Neural crest cell (in vitro differentiated cells): ENCODE results near the gene TNFRSF12A. TPM values are rescaled to one million over a fixed set of nuclear protein-coding genes. Genes with fewer than 3 reads are reported as not detected.

ENCODE experiments used
- DNase-seq: peaks from one replicate; pipeline ENCODE4 v3.0.0; 2021; ENCODE audit warnings: low read depth, mixed read lengths, low spot score
- H3K27ac Mint-ChIP-seq: one replicate; pipeline ENCODE4 v1.8.0; 2021; ENCODE audit warnings: mild to moderate bottlenecking, mixed read lengths; ENCODE audit not compliant: unreplicated experiment
- H3K27me3 Mint-ChIP-seq: 2 replicates; pipeline ENCODE4 v1.8.0; 2021; ENCODE audit warnings: low read depth, mild to moderate bottlenecking, mixed read lengths
- H3K36me3 Mint-ChIP-seq: 2 replicates; pipeline ENCODE4 v1.8.0; 2021; ENCODE audit warnings: low read depth, mild to moderate bottlenecking, mixed read lengths
- H3K4me1 Mint-ChIP-seq: 2 replicates; pipeline ENCODE4 v1.8.0; 2021; ENCODE audit warnings: mixed read lengths
- H3K4me3 Mint-ChIP-seq: one replicate; pipeline ENCODE4 v1.8.0; 2021; ENCODE audit warnings: mild to moderate bottlenecking, mixed read lengths
- H3K9me3 Mint-ChIP-seq: 2 replicates; pipeline ENCODE4 v1.8.0; 2021; ENCODE audit warnings: mixed read lengths
- total RNA-seq: library from RNA; stranded (reverse); gene quantifications from 2 replicates; pipeline ENCODE4 v1.2.1, GENCODE V29; 2021
- TF ChIP-seq, protein P1 (sequence below): fragments of 200-600 bp; sonication (generic); conservative IDR thresholded peaks from 2 replicates; pipeline ENCODE4 v1.5.0; 2021; ENCODE audit warnings: antibody characterized with exemption, mild to moderate bottlenecking

Gene TNFRSF12A
- total RNA-seq, 1 donor from 2014 or later, result 3.5 TPM

DNA sequence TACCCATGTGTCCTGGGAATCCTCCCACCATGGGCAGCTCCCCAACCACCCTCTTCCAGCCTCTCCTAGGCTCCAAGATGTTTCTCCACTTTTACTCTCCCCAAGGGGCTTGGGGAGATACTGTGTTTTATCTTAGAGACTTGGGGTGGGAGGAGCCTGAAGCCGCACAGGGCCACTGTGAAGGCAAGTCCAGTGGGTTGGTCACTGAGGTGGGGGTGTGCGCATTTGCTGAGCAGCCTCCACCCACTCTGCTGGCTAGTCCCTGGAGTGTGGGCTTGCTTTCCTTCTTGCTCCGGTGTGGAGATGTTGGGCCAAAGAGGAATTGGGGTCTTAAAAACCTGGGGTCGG lies 11.5 kb upstream of the TNFRSF12A start:
- Mint-ChIP-seq H3K4me3 (no peak overlapping the region), H3K9me3 (no peaks in the 10 kb centered on the region), H3K36me3 (no peaks in the 10 kb centered on the region), H3K4me1 (no peaks in the 10 kb centered on the region), H3K27ac (no peak overlapping the region), H3K27me3 (peaks cover 94% of the 10 kb centered on the region)
- TF ChIP-seq, protein P1, sequence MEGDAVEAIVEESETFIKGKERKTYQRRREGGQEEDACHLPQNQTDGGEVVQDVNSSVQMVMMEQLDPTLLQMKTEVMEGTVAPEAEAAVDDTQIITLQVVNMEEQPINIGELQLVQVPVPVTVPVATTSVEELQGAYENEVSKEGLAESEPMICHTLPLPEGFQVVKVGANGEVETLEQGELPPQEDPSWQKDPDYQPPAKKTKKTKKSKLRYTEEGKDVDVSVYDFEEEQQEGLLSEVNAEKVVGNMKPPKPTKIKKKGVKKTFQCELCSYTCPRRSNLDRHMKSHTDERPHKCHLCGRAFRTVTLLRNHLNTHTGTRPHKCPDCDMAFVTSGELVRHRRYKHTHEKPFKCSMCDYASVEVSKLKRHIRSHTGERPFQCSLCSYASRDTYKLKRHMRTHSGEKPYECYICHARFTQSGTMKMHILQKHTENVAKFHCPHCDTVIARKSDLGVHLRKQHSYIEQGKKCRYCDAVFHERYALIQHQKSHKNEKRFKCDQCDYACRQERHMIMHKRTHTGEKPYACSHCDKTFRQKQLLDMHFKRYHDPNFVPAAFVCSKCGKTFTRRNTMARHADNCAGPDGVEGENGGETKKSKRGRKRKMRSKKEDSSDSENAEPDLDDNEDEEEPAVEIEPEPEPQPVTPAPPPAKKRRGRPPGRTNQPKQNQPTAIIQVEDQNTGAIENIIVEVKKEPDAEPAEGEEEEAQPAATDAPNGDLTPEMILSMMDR, result no peak
- no peak for DNase-seq

DNA sequence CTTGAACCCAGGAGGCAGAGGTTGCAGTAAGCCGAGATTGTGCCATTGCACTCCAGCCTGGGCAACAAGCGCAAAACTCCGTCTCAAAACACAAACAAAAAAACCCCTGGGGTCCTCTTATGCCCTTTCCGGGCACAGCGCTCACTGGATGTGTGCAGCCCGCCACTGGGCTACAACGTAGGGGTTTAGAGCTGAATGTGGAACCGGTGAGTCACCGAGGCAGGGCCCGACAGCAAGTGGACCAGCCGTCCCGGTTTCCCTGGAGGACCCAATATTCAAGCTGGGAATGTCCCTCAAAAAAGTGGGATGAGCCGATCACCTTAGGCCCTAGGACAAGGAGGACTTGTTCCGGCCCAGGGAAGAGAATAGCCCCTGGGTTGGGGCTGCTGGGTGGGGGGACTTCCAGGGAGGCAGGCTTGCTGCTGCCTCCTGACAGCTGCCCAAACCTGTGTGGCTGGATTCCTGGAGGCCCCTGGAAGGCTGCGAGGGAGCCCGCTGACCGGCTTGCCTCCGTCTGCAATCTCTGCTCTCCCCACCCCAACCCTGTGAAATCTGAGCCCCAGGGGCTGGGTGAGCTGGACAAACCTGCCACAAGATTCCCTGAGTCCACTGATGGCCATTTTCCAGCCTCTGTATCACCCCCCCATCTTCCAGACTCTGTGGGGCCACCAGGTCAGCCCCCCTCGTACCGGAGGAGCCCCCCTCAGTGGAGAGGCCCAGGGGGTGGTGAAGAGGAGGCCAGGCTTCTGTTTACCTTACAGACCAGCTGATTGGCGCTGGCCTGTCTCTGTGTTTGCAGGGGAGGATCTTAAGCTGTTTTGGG lies 10.4 kb upstream of the TNFRSF12A start:
- Mint-ChIP-seq H3K27me3 (peaks cover 100% of the 10 kb centered on the region), H3K36me3 (no peaks in the 10 kb centered on the region), H3K4me1 (peaks cover under 1% of the 10 kb centered on the region), H3K4me3 (no peak overlapping the region), H3K27ac (no peak overlapping the region), H3K9me3 (no peaks in the 10 kb centered on the region)
- no peak for DNase-seq
- TF ChIP-seq, protein P1, result no peak

DNA sequence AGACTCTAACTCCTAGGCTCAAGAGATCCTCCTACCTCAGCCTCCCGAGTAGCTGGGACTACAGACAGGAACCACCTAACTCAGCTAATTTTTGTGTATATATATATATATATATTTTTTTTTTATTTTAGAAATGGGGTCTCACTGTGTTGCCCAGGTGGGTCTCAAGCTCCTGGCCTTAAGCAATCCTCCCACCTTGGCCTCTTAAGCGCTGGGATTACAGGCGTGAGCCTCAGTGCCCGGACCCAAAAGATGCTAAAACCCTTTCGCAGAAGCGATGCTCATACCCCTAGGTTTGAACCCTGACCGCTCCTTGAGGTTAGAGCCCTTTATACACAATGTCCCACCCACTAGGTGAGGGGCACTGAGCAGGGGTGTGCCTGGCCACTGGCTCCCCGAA lies 9.7 kb upstream of the TNFRSF12A start:
- Mint-ChIP-seq H3K4me3 (no peak overlapping the region), H3K4me1 (peaks cover 4% of the 10 kb centered on the region), H3K36me3 (no peaks in the 10 kb centered on the region), H3K27ac (no peak overlapping the region), H3K9me3 (no peaks in the 10 kb centered on the region), H3K27me3 (peaks cover 99% of the 10 kb centered on the region)
- DNase-seq, result no peak
- TF ChIP-seq, protein P1, result no peak

DNA sequence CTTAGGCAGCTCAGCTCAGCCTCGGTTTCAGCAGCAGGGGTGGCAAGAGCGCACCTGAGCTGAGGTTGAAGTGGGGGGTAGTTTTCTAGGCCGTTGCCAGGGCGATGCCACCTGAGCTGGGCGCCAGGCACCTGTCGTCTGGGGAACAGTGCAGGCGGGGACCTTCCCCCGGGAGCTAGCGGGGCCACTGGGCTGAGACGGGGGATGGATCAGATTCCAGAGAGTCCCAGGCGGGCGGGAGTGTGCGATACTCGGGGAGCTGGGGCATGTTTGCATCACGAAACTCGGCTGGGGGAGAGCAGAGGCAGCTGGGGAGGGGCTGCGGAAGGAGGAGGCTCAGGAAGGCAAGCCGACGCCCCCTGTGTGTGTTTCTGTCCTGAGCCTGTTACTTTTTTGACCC lies 7.9 kb upstream of the TNFRSF12A start:
- H3K4me3 Mint-ChIP-seq, result no peak overlapping the region
- TF ChIP-seq, protein P1, result no peak
- H3K9me3 Mint-ChIP-seq, result no peaks in the 10 kb centered on the region
- no peak for DNase-seq
- peaks cover 4% of the 10 kb centered on the region for H3K4me1 Mint-ChIP-seq
- no peak overlapping the region for H3K27ac Mint-ChIP-seq
- H3K36me3 Mint-ChIP-seq, result no peaks in the 10 kb centered on the region
- H3K27me3 Mint-ChIP-seq, result peaks cover 99% of the 10 kb centered on the region

DNA sequence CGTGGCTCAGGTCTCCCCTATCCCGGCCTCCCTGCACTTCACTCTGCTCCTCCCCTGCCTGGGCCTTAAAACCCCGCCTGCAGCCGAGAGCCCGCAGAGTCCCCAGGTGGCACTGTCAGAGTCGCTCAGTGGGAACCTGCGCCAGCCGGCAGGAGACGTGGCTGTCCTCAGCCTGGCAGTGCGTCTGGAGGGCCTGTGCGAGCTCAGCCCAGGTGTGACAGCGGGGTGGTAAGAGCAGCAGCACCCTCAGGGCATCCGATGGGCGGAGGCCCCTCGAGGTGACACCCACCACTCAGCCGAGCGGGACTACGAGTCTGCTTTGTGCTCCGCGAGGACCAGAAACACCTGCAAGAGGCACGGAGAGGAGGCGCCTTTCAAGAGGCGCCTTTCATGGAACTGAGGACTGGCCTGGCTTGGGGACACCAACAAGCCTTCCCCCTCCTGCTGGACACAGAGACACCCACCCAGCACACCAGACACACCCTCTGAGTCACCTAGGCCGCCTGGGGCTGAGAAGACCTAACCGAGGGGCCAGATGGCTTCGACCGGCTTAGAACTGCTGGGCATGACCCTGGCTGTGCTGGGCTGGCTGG lies 7.2 kb upstream of the TNFRSF12A start, which contains the start of gene CLDN9:
Gene CLDN9, plus strand, starts transcription at position 96 of the 593 bp plus-strand sequence. Its CDS starts 440 bp downstream, at position 536.
- H3K4me1 Mint-ChIP-seq, result peaks cover 4% of the 10 kb centered on the region
- no peak within 1 kb of the TSS for H3K27ac Mint-ChIP-seq
- H3K36me3 Mint-ChIP-seq, result no peaks in the 10 kb centered on the region
- DNase-seq, result no peak
- no peaks in the 10 kb centered on the region for H3K9me3 Mint-ChIP-seq
- H3K27me3 Mint-ChIP-seq, result peaks cover 96% of the 10 kb centered on the region
- H3K4me3 Mint-ChIP-seq, result no peak within 1 kb of the TSS
- TF ChIP-seq, protein P1, result no peak
